ENCODE data around the gene TMEM134. TPM values are rescaled to one million over a fixed set of nuclear protein-coding genes. Genes with fewer than 3 reads are reported as not detected.

Gene TMEM134
- total and polyA plus RNA-seq, 9 of the 15 experiments (the other 6 are each of a cell fraction or from before 2014, with no cell fraction given), result 0.63 to 48.4 (median 10.7) TPM

- peak; percentile 57; the same call in 1 of the 2 replicates for TF ChIP-seq ATF6 (CRISPR knock-in tag; IDR thresholded peaks at IDR 0.05)
- no peak for TF ChIP-seq BRCA1 (IDR thresholded peaks at IDR 0.05)
- no peak for TF ChIP-seq BRCA1 (CRISPR knock-in tag; IDR thresholded peaks at IDR 0.05)
- no peak for TF ChIP-seq TRIM25 (IDR thresholded peaks at IDR 0.05; ENCODE audit: borderline replicate concordance)
- peak; percentile 78 for TF ChIP-seq CTBP1 (IDR thresholded peaks at IDR 0.05; ENCODE audit: borderline replicate concordance)
- peak in 1 of 2 experiments; percentile 40; a peak in 1 of 4 replicates for TF ChIP-seq NONO (IDR thresholded peaks at IDR 0.05; ENCODE audit: low read depth in 2 of 2, low read length in 1 of 2)
- TF ChIP-seq HMG20B (CRISPR knock-in tag; IDR thresholded peaks at IDR 0.05), result no peak
- TF ChIP-seq HMGXB4 (CRISPR knock-in tag; IDR thresholded peaks at IDR 0.05), result peak; percentile 62; the same call in 1 of the 2 replicates
- TF ChIP-seq NFIX (CRISPR knock-in tag; IDR thresholded peaks at IDR 0.05; ENCODE audit: low read depth), result no peak
- no peak for TF ChIP-seq NFE2L1 (tag; IDR thresholded peaks at IDR 0.05; ENCODE audit: borderline replicate concordance, low read depth)
- no peak for TF ChIP-seq ZHX1 (conservative IDR thresholded peaks at IDR 0.05; ENCODE audit: low read length)
- 0 out of 2 replicates have a peak, but pooled peaks have one; percentile 51 for TF ChIP-seq ZNF57 (CRISPR knock-in tag; IDR thresholded peaks at IDR 0.05)
- TF ChIP-seq CREM (IDR thresholded peaks at IDR 0.05; ENCODE audit: low read depth), result peak; percentile 11; the same call in 1 of the 2 replicates
- TF ChIP-seq TAF15 (IDR thresholded peaks at IDR 0.05; ENCODE audit: low read depth, low read length), result no peak
- peak; percentile 53; the same call in 1 of the 2 replicates for TF ChIP-seq ZBTB7A (IDR thresholded peaks at IDR 0.05; ENCODE audit: borderline replicate concordance, control insufficient read depth, low read depth, low read length)
- peak; percentile 94 to 97 (median 96) for TF ChIP-seq CTCF (IDR thresholded peaks at IDR 0.05 in 2 of 3, conservative IDR thresholded peaks at IDR 0.05 in 1 of 3; ENCODE audit: insufficient read depth in 2 of 3, low read depth in 1 of 3, low read length in 3 of 3)
These were observed 36.8 kb upstream of the TMEM134 start (continued) for GRCh38 chr11:67505605-67506396.

Data from K562 (cell line).